Activated CD4-positive, alpha-beta T cell treated with anti-CD3 and anti-CD28 coated beads, Interleukin-10, Interleukin-2, amounts not matched to agents 100 ng/mL and 50 ng/mL, durations not matched to agents 16 hours and 8 hours (primary cell): Measurements from ENCODE around the gene NAV2.

Source experiments
- DNase-seq: peaks from one replicate; pipeline ENCODE4 v3.0.0-alpha.2; 2020

NAV2 gene

DNA sequence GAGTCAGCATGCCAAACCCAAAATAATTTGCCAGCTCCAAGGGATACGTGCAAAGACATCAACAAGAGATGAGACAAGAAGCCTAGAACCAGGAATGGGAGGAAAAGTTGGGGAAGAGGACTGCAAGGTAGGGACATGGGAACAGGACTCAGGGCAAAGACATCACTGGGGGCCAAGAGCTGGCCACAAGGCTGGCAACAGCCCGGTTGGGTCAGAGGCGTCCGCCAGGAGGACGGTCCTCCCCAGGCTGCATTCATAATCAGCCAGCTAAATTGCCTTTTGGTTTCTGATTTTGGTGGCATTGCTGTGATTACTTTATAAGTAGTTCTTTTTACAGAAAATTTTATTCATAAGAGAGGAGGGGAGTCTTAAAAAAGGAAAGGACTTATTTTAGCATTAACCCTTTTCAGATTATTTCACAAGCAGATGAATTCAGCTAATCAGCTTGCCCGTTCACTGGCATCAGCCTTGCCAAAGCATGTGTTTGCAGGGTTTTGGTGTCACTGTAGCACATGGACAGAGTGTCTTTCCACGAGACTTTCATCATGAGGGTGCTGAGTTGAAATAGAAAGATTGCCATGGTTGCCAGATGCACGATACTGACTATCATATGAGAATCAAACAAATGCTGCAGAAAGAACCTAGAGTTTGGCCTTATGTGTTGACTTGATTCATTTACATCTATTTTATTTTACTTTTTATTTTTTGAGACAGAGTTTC lies 23.2 kb upstream of the NAV2 start:
- DNase-seq, result no peak

DNA sequence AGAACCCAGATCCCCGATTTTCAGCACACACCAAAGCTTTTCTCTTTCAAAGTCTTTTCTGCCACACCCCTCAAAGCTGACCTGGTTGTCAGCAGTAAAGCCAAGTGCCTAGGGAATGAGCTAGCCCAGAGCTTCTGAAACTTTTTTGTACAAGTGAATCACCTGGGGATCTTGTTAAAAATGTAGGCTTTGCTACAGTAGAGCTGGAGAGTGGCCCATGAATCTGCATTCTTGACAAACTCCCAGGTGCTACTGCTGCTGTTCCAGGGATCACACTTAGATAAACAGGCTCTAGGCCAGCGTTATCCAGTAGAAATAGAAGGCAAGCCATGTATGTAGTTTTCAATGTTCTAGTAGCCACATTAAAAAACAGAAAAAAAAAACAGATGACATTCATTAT lies 21.8 kb upstream of the NAV2 start:
- DNase-seq, result no peak

DNA sequence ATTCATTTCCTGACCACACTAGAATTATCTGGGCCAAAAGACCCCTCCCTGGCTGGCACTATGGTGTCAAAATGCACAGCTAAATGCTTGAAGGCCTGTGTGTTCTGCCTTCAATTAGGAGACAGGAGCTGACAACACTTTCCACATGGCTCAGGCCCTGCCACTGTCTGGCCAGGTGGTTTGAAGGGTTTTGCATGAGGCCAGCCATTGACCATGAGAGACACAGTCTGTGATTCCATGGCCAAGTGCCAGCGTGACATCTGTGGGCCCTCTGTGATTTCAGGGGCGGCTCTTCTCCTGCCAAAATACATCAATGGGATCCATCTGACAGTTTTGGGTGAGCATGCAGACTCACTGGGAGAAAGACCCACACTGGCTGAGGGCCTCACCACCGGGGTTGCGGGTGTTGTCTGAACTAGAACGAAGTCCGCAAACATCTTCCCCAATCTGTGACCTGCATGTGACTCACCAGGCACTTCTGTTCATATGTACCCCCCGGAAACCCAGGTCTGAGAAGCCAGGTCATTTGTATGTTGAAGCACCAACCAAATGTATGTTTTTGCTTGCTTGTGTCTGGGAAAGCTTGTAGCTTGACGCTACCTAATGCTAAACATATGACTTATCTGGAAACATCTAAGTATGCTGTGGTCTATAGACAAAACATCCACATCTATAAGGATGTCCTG lies 20.7 kb upstream of the NAV2 start:
- DNase-seq, result no peak

DNA sequence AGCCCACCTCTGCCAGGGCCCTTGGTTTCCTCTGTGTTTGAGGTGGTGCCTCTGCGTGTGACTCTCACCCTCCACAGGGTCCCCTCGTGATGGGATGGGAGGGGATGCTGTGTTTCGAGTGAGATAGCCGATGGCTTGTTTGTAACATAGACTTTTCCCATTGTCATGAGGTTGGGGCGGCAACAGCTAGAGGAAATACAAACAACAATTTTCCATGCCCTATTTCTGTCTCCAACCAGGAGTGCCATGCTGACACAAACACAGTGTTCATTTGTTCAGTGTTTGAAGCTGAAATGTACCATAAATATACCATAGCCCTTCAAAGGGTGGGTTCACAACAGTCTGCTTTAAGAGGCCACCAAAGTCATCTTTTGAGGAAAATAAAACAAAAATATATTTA lies 19.5 kb upstream of the NAV2 start:
- DNase-seq, result no peak

DNA sequence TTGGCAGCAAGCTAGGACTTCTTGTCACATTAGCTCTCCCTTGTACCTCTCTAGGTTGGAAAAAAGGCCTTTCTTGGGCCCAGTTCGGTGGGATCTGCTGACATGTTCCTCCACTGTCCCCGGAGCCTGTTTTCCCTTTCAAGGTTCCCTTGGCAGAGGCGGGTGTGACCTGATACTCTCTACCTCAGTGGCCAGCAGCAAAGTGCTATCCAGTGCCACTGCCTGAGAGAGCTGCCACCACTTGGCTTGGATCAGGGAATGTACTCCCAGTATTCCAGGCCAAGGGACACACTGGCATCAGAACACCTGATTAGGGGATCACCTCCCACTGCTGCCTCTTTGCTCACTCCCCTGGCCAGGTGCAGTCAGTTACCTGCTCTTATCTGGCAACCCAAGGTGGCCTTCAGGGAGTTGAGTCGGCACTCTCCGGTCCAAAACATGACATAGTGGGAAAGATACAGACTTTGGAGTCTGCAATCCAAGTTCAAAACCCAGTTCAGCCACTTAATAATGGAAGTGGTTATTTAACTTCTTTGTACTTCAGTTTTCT lies 17.8 kb upstream of the NAV2 start:
- no peak for DNase-seq

DNA sequence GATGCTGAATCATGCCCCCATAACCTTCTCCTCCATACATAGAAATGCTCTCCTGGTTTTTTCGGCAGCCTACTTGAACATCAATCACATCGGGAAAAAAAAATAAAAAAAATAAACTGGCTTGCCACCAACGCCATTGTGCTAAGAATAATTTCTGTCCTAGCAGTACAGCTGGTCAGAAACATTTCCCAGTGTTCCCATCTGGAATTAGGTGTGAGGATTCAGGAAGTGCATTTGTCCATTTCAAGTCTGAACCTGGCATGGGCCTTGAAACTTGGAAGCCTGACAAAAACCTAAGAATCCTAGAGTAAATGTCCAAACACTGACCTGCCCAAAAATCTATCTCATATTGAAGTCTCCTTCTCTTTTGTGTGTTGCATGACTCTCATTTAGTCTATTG lies 16.6 kb upstream of the NAV2 start:
- no peak for DNase-seq

DNA sequence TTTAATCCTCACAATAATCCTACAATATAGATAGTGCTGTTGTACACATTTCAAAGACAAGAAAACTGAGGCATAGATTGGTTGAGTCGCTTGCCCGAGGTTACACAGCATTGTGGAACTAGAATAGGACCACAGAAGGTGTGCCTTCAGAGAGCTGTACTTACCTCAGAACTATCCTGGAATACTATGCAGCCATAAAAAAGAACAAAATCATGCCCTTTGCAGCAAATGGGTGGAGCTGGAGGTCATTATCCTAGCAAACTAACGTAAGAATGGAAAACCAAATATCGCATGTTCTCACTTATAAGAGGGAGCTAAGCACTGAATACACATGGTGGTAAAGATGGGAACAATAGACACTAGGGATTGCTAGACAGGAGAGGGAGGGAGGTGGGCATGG lies 15.7 kb upstream of the NAV2 start:
- DNase-seq, result no peak

DNA sequence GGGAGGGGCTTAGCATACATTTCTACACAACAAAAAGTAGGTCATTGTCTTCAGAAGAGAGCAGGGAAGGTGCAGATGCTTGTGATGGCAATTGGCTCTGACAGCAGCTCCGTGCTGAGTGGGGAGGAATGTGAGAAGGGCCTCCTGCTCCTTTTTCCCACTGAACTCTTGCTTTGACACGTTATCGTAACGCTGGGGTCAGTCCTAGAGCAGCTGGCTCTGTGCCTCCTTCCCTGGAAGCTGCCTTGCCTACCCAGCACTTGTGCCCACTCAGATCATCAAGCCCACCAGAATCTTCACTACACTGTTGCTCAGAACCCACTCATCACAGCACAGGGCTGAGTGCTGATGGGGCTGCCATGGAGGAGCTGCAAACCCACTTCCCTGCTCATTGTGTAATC lies 14.9 kb upstream of the NAV2 start:
- no peak for DNase-seq

DNA sequence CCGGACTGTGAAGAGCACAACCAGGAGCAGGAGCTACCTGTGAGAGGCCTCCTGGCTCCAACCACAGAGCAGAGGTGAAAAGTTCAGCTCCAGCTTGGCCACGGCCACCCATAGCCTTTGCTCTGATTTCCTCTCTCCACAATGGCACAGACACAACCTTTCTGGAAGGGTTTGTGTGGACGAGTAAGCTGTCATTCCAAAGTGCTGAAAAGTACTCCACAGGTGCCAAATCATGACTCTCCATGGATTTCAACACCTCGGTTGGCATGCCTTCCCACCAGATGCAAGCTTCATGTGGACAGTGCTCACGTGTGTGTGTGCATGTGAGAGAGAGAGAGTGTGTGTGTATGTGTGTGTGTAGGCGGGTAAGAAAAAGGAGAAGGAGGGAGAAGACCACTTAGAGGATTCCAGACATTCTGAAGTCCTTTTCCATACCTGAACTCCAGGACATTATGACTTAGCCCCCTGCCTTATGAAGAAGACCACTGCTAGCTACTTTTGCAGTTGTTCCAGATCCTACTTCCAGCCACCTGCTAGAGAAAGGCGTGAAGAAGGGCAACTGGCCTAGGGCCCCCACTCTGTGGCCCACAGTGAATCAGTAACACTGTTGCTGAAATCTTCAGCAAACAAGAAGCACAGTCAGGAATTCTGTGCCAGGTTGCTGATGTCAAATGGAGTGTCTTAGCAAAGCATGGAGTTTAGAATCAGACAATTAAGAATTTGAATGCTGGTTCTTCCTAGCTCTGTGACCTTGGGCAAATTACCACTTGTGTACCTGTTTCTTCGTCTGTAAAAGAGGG lies 13.9 kb upstream of the NAV2 start:
- no peak for DNase-seq

DNA sequence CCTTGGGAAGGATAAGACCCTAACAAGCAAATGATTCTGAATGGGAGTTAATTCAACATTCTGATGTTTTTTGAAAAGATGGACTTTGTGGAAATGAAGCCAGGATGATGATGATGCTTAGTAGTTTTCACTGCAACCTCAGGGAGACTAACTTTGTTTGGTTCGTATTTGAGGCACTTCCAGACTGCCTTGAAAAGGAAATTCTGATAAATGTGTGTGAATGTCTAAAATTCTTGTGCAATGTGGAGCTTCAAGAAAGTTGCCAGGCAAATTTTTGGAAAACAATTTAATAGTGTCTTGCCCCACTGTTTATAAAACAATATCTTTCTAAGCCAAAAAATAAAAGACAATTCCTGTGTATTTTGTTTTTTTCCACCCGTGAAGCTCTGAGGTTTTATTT lies 11.2 kb upstream of the NAV2 start:
- DNase-seq, result no peak

DNA sequence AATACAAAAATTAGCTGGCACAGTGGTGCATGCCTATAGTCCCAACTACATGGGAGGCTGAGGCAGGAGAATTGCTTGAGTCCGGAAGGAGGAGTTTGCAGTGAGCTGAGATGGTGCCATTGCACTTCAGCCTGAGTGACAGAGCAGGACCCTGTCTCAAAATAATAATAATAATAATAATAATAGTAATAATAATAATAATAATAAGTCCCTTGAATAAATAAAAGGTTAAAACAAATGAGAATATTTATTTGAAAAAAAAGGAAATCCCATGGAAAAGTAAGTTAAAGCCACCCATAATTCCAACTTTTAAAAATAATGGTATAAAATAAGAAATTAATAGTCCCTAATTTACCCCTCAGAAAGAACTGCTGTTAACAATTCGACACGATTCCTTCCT lies 10.0 kb upstream of the NAV2 start:
- no peak for DNase-seq

DNA sequence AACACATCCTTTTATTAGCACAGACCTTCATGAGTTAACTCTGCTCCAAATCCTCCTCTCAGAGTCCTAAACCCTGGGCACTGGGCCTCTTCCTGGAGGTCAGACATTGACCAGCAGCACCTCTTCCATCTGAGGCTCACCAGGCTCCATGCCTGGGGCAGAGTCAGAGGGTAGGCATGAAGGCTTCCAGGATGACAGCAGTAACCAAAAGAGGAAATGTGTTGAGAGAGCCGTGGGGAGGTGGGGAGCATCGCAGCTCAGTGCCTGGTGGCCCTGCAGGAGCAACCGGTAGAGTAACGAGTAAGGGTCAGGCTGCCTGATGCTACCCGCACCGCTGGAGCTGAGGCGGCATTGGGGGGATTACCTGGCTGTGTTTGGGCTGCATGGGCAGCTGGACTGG lies 9.4 kb upstream of the NAV2 start:
- no peak for DNase-seq

DNA sequence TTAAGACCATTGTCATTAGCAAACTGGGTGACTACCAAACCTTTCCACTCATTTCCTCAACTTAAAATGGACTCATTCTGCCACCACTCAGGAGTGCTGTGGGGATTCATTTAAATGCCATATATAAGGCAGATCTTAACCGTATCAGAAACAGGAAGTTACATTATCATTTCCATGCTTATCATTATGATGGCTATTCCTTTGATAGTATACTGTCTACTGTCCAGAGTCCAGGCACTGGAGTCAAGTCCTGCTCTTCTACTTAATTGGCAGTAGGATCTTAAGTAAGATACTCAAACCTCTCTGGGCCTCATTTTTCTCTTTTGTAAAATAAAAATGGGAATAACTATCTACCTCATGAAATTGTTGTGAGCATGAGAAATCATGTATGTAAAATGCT lies 8.4 kb upstream of the NAV2 start:
- DNase-seq, result no peak

DNA sequence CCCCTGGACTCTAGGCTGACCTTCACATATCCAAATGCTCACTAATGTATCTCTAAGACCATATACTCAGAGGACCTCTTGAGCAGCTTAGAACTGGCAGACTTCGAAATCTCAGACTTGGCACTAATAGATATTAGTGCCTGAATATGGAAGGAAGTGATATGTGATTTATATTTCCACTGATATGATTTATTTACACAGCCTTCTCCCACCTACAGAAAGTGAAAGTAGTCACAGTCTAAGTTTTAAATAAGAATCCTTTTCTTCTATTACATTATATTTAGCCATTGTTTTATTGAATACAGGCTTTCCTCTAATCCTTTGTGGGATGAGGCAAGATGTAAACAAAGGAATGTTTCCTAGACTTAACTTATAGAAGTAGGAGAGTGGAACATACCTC lies 6.7 kb upstream of the NAV2 start:
- no peak for DNase-seq

DNA sequence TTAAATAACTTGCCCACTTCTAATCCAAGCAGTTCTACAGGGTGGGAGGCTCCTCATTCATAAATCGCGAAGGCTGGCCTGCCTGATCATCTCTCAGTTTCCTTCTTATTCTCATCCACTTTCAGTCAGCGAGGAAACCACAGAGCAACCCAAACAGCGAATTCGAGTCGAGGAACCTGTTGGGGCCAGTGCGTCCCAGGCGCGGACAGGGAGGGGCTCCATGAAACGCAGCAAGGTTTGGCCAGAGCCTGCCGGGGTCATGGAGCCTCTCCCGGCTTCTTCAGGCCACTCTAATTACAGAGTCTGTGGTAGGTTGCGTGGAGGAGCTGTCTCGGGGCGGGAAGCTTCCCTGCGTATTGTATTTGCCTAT lies 741 bp upstream of the NAV2 start:
- peak; percentile 63 for DNase-seq

DNA sequence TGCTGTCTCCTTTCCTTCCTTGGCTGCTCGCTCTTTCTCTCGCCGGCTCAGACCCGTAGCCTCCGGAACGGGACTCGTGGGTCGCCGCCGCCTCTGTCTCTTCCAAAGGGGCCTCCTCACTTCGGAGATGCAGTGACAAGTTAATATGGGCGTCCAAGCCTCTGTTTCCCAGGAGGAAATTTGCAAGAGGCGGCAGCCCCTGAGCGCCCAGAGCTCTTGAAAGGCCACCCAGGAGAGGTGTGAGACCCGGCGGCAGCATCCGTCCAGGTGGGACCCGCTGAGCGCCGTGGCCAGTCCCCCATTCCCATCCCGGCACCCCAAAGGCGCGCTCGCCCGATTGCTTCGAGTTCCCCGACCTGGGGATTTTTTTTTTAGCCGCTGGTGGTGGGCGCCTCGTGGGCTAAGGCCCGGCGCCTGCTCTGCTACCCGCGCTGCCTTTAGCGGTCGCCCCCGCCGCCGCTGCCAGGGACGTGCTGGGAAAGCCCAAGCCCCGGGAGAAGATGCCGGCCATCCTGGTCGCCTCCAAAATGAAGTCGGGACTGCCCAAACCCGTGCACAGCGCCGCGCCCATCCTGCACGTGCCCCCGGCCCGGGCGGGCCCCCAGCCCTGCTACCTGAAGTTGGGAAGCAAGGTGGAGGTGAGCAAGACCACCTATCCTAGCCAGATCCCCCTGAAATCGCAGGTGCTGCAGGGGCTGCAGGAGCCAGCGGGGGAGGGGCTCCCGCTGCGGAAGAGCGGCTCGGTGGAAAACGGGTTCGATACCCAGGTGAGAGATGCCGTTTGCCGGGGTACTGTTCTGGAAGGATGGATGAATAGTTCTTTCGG lies 772 bp downstream of the NAV2 start:
- peak; percentile 8 for DNase-seq

DNA sequence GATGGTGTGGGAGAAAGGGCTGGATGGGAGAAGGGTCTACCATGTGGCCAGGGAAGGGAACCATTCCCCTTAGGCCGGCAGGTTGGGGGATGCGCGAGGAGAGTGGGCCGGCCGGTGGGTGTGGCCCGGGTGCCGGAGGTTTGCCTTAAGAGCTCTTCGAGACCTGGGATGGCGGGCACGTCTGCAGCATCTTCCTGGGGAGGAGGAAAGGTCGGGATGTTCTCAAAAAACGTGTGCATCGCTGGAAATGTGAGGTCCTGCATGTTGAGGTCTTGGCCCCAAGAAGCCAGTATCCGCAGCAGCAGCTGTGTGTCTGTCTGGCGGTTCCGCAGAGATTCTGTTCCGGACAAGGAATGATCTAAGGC lies 1.4 kb downstream of the NAV2 start:
- DNase-seq, result no peak

DNA sequence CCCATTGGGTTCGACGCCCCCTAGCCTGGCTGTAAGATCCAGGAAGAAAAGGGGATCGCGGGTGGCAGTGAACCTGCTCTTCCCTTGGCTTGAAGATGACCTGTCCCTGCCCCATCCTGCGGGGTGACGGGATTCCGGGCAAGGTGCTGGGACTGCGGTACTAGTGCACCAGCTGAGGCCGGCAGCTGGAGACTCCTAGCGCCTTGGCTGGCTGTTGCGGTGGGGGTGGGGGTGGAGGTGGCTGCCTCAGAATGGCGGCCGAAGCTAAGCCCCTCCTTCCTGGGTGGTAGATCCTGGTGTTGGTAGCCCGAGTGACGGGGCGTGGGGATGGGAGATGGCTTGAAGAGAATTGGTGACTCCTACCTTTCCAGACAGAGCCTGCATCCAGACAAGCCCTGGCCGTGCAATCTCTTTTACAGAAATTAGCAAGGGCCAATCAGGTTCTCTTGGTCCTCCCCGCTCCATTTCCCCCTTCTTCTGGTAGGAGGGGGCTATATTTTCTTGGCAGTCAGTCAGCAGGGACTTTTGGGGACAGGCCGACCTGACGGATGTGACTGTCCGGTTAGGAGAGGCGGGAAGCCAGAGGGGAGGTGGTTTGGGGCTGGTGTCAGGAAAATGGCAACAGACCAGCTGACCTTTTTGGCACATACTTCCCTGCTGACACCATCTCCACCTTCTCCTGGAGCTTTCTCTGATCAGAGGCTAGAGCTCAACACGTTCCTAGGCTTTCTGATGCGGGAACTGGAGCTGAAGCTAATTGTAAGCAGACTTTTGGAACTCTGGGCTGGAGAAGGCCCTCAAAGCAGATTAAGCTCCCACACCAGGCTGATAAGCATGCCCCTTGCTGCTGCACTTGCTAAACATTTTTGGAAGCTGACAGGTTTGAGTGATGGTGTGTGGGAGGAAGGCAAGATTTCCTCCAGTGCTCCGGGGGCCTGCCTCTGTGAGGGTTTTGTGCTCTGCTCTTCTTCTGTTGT lies 2.0 kb downstream of the NAV2 start:
- no peak for DNase-seq

DNA sequence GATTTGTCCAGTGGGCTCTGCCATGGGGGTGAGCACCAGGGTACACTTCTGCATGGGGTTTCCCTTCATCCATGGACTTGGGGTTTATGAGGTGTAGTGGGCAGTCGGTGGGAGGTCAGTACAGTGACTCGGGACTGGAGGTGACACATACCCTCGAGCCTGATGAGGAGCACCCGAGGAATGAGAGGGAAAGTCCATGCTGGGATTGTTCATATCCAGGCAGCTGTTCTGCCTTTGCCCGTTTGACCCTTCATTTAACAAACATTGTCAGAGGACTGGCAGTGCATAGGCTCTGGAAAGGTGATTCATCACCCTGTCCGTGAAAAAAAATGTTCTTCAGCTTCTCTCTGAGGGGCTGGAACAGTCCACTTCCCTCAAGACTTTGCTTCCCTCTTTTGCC lies 2.7 kb downstream of the NAV2 start:
- DNase-seq, result no peak

DNA sequence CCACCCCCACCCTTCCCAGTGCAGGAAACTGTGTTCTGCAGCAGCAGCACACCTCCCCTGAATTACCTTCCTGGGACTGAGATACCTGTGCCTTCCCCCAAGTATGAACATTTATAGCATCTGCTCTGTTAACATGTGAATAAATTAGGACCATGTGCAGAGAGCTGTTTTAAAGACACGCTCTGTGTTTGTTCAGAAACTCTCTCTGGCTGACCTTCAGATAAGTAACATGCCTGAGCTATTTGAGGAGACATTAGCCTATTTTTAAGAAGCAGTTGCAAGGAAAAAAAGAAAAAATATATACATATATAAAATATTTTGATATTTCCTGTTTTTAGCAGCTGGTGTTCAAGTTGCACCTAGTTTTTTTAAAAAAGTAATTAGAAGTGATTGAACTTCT lies 5.4 kb downstream of the NAV2 start:
- DNase-seq, result no peak

DNA sequence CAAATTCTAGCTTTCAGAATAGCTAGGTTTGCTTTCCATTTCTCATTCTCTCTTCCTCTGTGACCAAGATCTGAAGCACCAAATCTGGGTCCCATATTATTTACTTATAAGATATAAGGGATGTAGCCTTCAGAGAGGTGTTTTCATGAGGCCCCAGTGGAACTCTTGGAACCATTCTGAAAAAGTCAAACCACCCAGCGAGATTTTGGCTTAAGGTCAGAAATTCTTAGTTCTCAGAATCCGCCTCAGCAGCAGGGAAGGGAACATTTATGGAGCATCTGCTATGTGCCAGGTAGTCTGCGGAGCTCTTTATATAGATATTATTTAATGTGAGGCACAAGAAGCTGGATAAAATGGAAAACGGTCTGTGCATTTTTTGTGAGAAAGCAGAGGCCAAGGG lies 6.3 kb downstream of the NAV2 start:
- DNase-seq, result no peak

DNA sequence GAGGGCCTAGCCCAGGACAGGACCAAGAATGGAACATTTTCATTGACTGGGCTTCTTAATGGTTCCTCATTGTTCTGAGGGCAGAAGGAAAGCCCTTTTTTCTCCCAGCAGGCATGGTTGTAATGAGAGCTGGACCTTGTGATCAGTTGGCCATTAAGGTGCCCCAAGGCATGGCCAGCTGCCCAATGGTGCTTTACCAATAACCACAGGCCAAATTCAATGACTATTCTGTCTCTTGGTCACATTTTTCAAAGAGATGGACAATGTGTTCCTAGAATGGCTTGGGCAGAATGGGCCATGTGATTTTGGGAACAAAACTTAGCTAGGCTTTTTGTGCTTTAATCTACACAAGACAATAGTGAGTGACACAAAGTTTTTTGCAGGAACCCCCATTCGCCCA lies 7.3 kb downstream of the NAV2 start:
- DNase-seq, result no peak
